SU-DHL-6 (cell line): ENCODE results near the gene PDE8B.

Source experiments
- CTCF ChIP-seq: fragments of 200-600 bp; sonication (generic); IDR thresholded peaks from one replicate; pipeline ENCODE4 v1.5.1; 2017; ENCODE audit warnings: antibody characterized with exemption, mild to moderate bottlenecking, low read length, moderate library complexity; ENCODE audit not compliant: insufficient read depth, poor library complexity, severe bottlenecking
- EZH2phosphoT487 ChIP-seq: fragments of 200-600 bp; sonication (generic), shearing (Covaris generic); conservative IDR thresholded peaks from 2 replicates; pipeline ENCODE4 v1.6.1; 2018; ENCODE audit warnings: mild to moderate bottlenecking, antibody characterized with exemption, low read length, moderate library complexity, mixed read lengths

- TF ChIP-seq CTCF (no peak), EZH2phosphoT487 (no peak)
Observed at GRCh38 chr5:77210964-77211690, 647 bp downstream of the PDE8B start.
